ENCODE measurements around the gene ZBTB5.
"Not testable (repeated sequence)": the region's sequence is repeated elsewhere in the genome, so short reads cannot be mapped to it uniquely, and the experiment has no call there.

The ZBTB5 gene

DNA sequence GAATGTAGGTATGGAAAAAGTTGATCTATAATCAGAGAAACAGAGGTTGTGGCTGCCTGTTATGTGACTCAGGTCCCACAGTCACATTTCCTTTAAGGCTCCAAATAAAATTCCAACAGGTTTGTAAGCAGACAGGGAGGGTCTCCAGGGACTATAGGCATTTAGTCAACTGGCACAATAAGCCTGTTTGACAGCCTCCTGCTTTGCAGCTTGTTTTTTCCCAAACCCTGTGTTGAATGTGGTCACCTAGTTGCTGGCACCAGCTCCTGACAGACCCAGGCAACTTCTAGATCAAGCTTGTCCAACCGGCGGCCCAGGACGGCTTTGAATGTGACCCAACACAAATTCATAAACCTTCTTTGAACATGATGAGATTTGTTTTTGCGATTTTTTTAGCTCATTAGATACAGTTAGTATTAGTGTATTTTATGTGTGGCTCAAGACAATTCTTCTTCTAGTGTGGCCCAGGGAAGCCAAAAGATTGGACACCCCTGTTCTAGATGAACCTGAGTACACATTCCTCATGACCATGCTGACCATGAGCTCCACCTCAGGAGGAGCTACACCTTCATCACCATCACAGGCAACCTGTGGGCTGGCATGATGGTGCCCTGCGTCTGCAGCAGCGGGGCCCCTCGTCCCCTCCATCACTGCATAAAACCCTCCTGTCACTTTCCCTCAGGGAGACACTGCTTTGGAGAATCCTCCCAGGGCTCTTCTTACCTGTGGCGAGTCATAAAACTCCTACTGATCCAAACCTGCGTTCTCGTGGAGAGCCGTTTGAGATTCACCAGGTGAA lies 58.4 kb downstream of the ZBTB5 start:
- no peak for DNase-seq (ENCODE audit: low read depth)

DNA sequence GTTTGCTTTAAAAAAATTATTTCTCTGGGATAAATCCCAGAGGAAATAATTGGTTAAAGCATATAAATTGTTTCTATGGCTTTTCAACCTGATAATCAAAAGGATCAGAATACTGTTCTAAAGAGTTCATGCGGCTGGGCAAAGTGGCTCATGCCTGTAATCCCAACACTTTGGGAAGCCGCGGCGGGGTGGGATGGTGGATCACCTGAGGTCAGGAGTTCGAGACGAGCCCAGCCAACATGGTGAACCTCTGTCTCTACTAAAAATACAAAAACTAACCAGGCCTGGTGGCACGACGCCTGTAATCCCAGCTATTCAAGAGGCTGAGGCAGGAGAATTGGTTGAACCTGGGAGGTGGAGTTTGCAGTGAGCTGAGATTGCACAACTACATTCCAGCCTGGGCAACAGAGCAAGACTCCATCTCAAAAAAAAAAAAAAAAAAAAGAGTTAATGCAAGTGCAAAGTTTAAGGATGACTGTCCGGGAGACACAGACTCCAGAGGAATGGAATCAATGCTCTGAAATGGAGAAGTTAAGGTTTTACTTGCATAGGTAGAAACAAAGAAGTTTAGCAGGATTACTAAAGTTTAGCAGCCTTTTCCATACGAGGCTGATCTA lies 59.4 kb downstream of the ZBTB5 start:
- no peak for DNase-seq (ENCODE audit: low read depth)

DNA sequence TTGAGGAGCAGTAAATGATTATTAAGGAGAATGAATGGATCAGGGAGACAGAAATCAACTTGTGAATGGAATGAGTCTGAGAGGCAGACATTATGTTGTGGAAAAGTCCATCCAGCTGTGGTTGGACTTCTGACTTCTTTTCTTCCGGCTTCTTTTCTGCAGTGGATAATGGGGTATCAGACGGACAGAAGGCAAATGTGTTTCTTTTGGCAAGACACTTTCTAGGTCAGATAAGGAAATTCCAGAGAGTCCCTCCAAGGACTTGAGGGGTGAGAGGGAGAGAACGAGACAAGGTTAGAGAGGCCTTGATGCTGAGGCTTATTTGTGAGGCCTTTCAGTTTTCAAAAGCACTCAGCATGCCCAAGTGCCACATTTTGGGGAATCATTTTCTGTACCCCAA lies 59.9 kb downstream of the ZBTB5 start:
- DNase-seq (ENCODE audit: low read depth): no peak

DNA sequence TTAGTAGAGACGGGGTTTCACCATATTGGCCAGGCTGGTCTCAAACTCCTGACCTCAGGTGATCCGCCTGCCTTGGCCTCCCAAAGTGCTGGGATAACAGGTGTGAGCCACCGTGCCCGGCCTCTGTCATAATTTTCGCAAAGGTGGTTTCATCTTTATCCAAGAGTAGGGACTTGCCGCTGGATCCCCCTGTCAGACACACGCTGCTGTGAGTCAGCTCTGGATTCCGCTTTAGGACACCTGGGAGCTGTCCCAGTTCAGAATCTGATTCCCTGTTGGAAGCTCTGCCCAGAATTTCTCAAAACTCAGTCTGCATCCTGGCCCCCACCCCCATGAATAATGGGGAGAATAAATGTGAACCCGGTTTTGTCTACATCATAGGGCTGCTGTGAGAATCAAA lies 60.7 kb downstream of the ZBTB5 start:
- DNase-seq (ENCODE audit: low read depth): no peak

DNA sequence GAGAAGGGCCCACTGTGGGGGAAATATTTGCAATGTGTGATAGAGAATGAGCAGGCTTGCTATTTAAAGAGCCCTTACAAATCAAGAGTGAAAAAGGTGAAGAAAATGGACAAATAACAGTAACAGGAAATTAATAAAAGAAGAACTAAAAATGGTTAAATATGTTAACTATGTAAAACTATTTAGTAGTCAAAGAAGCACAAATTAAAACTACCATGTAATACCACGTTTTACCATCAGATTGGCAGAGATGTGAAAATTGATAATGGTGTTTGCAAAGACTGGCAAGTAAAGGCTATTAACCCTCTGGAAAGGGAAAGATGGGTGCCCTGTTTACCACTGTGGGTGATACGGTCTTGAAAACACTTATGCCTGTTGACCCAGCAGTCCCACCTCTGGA lies 65.9 kb downstream of the ZBTB5 start:
- no peak for DNase-seq (ENCODE audit: low read depth)

DNA sequence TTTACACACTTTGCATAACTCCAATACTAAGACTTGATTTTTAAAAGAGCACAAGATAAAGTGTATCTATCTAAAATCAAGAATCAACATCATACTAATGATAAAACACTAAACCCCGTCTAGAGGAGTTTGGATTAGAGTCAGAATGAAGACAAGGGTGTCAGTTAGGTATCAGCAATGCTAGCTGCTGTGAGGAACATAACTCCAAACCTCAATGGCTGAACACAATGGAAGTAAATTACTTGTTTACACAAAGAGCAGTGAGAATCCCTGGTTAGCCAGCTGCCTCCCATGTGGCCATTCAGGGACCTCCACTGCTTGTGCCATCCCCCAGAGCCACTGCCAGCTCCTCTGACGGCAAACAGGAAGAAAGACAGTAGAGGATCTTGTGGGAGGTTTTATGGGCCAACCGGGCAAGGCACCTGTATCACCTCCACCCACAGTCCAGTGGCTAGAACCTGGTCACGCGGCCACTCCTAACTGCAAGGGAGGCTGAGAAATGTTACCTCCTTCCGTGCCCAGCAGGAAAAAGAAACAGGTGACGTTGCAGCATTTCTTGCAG lies 66.7 kb downstream of the ZBTB5 start:
- DNase-seq (ENCODE audit: low read depth): no peak

DNA sequence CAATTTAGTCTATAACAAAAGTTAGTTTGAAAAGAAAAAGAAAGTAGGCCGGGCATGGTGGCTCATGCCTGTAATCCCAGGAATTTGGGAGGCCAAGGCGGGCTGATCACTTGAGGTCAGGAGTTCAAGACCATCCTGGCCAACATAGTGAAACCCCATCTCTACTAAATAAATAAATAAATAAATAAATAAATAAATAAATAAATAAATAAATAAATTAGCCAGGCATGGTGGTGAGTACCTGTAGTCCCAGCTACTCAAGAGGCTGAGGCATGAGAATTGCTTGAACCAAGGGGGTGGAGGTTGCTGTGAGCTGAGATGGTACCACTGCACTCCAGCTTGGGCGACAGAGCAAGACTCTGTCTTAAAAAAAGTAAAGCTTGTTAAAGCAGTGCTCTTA lies 67.3 kb downstream of the ZBTB5 start:
- not testable (repeated sequence) for DNase-seq (ENCODE audit: low read depth)

DNA sequence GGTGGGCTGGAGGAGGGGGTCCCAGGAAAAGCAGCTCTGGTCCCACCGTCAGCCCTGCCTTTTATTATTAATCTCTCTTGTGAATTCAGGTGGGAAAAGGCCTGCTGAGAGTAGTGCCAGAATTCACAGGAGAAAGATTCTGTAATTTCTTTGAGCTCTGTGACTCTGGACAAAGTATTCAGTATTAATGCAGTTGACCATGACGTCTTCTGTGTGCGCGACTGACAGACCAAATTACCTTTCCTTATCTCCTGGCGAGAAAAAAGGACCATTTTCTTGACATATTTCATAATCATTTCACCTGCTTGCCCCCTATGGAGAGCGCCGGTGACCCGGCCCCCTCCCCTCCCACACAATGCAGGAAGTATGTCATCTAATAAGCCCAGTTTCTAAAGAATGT lies 69.6 kb downstream of the ZBTB5 start:
- DNase-seq (ENCODE audit: low read depth): no peak

DNA sequence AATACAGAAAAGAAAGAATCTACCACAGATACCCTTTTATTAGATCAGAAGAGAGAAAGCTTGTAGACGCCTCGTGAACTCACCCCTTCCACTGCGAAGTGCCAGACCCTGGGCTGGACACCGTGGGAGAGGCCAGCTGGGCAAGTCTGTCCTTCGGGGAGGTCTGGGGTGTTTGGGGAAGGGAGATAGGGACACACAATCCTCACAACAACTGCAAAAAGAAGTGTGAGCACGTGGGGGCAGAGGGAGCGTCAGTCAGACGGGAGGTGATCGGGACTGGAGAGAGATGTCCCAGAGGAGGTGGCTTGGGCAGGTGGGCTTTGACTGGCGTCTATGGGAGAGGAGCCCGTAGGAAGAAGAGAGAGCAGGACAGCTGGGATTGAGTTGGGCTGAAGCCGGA lies 70.0 kb downstream of the ZBTB5 start:
- DNase-seq (ENCODE audit: low read depth): no peak

DNA sequence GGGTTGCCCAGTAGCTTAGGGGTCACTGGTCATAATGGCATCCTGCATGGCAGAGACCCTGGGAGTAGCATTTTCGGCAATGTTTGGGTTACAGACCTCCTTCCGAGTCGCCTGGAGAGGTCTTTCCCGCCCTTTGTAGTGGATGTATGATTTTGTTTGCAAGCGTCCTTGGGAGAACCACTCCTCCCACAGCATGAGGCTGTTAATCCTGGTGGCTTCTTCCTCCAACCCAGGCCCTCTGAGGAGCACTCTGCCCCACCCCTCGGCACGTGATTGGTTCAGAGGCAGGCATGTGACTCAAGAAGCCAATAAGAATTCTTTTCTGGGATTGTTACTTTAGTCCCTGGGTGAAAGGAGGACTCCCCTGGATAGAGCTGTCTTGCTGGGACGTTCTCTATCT lies 73.0 kb downstream of the ZBTB5 start:
- no peak for DNase-seq (ENCODE audit: low read depth)

DNA sequence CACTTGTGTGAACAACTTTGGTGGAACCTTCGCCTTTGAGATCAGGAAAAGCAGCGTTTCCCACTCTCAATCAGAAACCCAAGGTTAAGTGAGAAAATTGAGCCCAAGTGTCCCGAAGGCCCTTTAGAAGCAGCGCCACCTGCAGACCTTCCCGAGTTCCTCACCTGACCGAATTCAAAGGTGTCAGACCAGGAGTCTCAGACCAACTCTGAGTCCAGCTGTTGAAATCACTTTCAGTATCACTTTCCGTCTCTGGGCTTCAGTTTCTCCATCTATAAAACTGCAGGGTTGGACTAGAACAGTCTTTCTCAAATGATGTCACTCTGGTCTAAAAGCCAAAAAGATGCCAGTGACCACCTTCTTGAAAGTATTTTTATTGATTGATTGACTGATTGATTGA lies 74.5 kb downstream of the ZBTB5 start:
- no peak for DNase-seq (ENCODE audit: low read depth)

Measured in HS-27A (cell line).